CD14-positive monocyte (primary cell): ENCODE measurements around the gene EREG. TPM values are rescaled to one million over a fixed set of nuclear protein-coding genes. Genes with fewer than 3 reads are reported as not detected.
A peak's percentile ranks its signal among the peaks of the same experiment; 100 is the strongest.

Experiments used
- DNase-seq, 3 donors: peaks; one replicate each; pipeline ENCODE4 v3.0.0-alpha.2; 2011 to 2022
- H2AFZ ChIP-seq: 2 replicates; pipeline ENCODE4 v1.6.0; 2012; ENCODE audit warnings: mild to moderate bottlenecking, low read depth, low read length, inconsistent platforms; ENCODE audit not compliant: insufficient read depth, poor library complexity, severe bottlenecking
- H3K27ac ChIP-seq, 2 donors: 1 replicate in 1 of 2; 2 replicates in 1 of 2; pipeline ENCODE4 v1.5.1; 2012 to 2013; ENCODE audit warnings: low read length in 2 of 2, control low read depth in 1 of 2, inconsistent platforms in 1 of 2, low read depth in 1 of 2, mild to moderate bottlenecking in 1 of 2
- H3K27me3 ChIP-seq, 2 donors: one replicate each; pipeline versions ENCODE4 v1.6.0 to v1.6.1; 2011 to 2013; ENCODE audit warnings: low read length in 2 of 2; ENCODE audit not compliant: control insufficient read depth in 2 of 2, insufficient read depth in 2 of 2
- H3K36me3 ChIP-seq, 2 donors: replicated peaks in 1 of 2; 1 replicate in 1 of 2; 2 replicates in 1 of 2; pipeline versions ENCODE4 v1.5.1 to v1.6.1; 2012 to 2013; ENCODE audit warnings: low read length in 2 of 2, control low read depth in 1 of 2, inconsistent platforms in 1 of 2, mild to moderate bottlenecking in 1 of 2; ENCODE audit not compliant: insufficient read depth in 2 of 2, control insufficient read depth in 1 of 2
- H3K4me1 ChIP-seq, 2 donors: 1 replicate in 1 of 2; 2 replicates in 1 of 2; pipeline versions ENCODE4 v1.5.1 to v1.6.1; 2012 to 2013; ENCODE audit warnings: low read length in 2 of 2, control low read depth in 1 of 2, inconsistent platforms in 1 of 2, mild to moderate bottlenecking in 1 of 2, moderate library complexity in 1 of 2; ENCODE audit not compliant: insufficient read depth in 2 of 2, control insufficient read depth in 1 of 2
- H3K4me2 ChIP-seq: replicated peaks from 2 replicates; pipeline ENCODE3; 2012; ENCODE audit warnings: low read length, moderate library complexity, mild to moderate bottlenecking; ENCODE audit not compliant: poor library complexity, severe bottlenecking; ENCODE audit errors: extremely low read depth
- H3K4me3 ChIP-seq, 3 experiments: fragments of 200-600 bp in 1 of 3; sonication (generic) in 1 of 3; replicated peaks in 1 of 3; 1 replicate in 2 of 3; 2 replicates in 1 of 3; pipeline ENCODE4 v1.5.1; 2011 to 2013; ENCODE audit warnings: low read length in 3 of 3, mild to moderate bottlenecking in 3 of 3, control low read depth in 2 of 3, low read depth in 2 of 3, inconsistent platforms in 1 of 3, moderate library complexity in 1 of 3
- H3K79me2 ChIP-seq: 2 replicates; pipeline ENCODE4 v1.6.0; 2012; ENCODE audit warnings: mild to moderate bottlenecking, control low read depth, inconsistent platforms, low read length, moderate library complexity; ENCODE audit not compliant: insufficient read depth
- H3K9ac ChIP-seq: 2 replicates; pipeline ENCODE4 v1.6.0; 2017; ENCODE audit warnings: low read length, mild to moderate bottlenecking; ENCODE audit not compliant: insufficient read depth, poor library complexity, severe bottlenecking
- H3K9me3 ChIP-seq, 2 donors: replicated peaks in 1 of 2; 1 replicate in 1 of 2; 2 replicates in 1 of 2; pipeline versions ENCODE4 v1.5.1 to v1.6.1; 2012 to 2013; ENCODE audit warnings: low read length in 2 of 2, control low read depth in 1 of 2; ENCODE audit not compliant: control insufficient read depth in 1 of 2, insufficient read depth in 1 of 2
- H4K20me1 ChIP-seq: 2 replicates; pipeline ENCODE4 v1.6.0; 2012; ENCODE audit warnings: mild to moderate bottlenecking, low read length, control low read depth, moderate library complexity; ENCODE audit not compliant: insufficient read depth
- H3K27ac Mint-ChIP-seq, 7 donors: one replicate each; pipeline ENCODE4 v1.8.0; 2020; ENCODE audit warnings: mild to moderate bottlenecking in 7 of 7, mixed read lengths in 7 of 7, moderate library complexity in 6 of 7, inconsistent platforms in 2 of 7
- H3K27me3 Mint-ChIP-seq, 3 donors: one replicate each; pipeline ENCODE4 v1.8.0; 2021 to 2022; ENCODE audit warnings: low read depth in 3 of 3, mild to moderate bottlenecking in 3 of 3, mixed read lengths in 3 of 3, moderate library complexity in 3 of 3, inconsistent platforms in 1 of 3
- H3K36me3 Mint-ChIP-seq, 2 donors: one replicate each; pipeline ENCODE4 v1.8.0; 2020; ENCODE audit warnings: mixed read lengths in 2 of 2, inconsistent platforms in 1 of 2, mild to moderate bottlenecking in 1 of 2
- H3K4me1 Mint-ChIP-seq: one replicate; pipeline ENCODE4 v1.8.0; 2020; ENCODE audit warnings: mild to moderate bottlenecking, mixed read lengths
- H3K4me3 Mint-ChIP-seq, 2 donors: one replicate each; pipeline ENCODE4 v1.8.0; 2020; ENCODE audit warnings: mild to moderate bottlenecking in 2 of 2, mixed read lengths in 2 of 2, moderate library complexity in 1 of 2
- H3K9me3 Mint-ChIP-seq, 7 donors: one replicate each; pipeline ENCODE4 v1.8.0; 2020 to 2022; ENCODE audit warnings: mixed read lengths in 7 of 7, mild to moderate bottlenecking in 6 of 7, moderate library complexity in 6 of 7, inconsistent platforms in 2 of 7
- CTCF ChIP-seq: fragments of 200-600 bp; IDR thresholded peaks from one replicate; pipeline ENCODE4 v1.8.0; 2022; ENCODE audit warnings: antibody characterized with exemption, mild to moderate bottlenecking
- WGBS: methylation state at CpG from one replicate; pipeline ENCODE4 v1.1.5; 2013; ENCODE audit warnings: missing lambda C conversion rate; ENCODE audit not compliant: insufficient coverage; 5-methylcytosine and 5-hydroxymethylcytosine counted together
- intact Hi-C, 2 donors: fragments of 100-400 bp; cut with micrococcal nuclease; formaldehyde crosslinking; loops; one replicate each; pipeline versions ENCODE4 v1.15.0 to v1.15.1; 2023
- polyA plus RNA-seq, 3 donors: library from polyadenylated mRNA; depleted of rRNA in 1 of 3; unstranded in 2 of 3; stranded (reverse) in 1 of 3; fragments of 300-500 nt in 2 of 3; fragments of >200 nt in 1 of 3; fragmentation: Illumina TruSeq in 2 of 3; gene quantifications; 1 replicate in 2 of 3; 2 replicates in 1 of 3; pipeline ENCODE4 v1.2.3, GENCODE V29; 2012 to 2021

EREG gene
- polyA plus RNA-seq, 3 donors: 2.7 to 17.2 (median 8.2) TPM

- intact Hi-C loops: loop anchor here in 1 of 2 donors (10.0 kb wide), 1 partner anchor 123 kb away; no protein-coding TSS in a partner anchor
- H3K9ac ChIP-seq: no peak overlapping the region
- Mint-ChIP-seq H3K27ac (no peak overlapping the region), H3K9me3 (no peaks in the 10 kb centered on the region), H3K36me3 (no peaks in the 10 kb centered on the region), H3K4me1 (peaks cover 22% of the 10 kb centered on the region), H3K4me3 (no peak overlapping the region), H3K27me3 (peaks cover 0 to 2% (median 0%) of the 10 kb centered on the region in 3 donors)
- peaks cover 4 to 8% of the 10 kb centered on the region in 2 donors for H3K4me1 ChIP-seq
- TF ChIP-seq CTCF: no peak
- H3K4me3 ChIP-seq: no peak overlapping the region
- no CpG with 5 or more reads among the region's 2 CpGs for WGBS
- H3K36me3 ChIP-seq: no peaks in the 10 kb centered on the region
- no peak overlapping the region for H3K27ac ChIP-seq
- no peaks in the 10 kb centered on the region for H4K20me1 ChIP-seq
- no peaks in the 10 kb centered on the region for H3K79me2 ChIP-seq
- no peak for DNase-seq
- no peaks in the 10 kb centered on the region for H3K9me3 ChIP-seq
- no peak overlapping the region for H2AFZ ChIP-seq
- H3K27me3 ChIP-seq: no peaks in the 10 kb centered on the region
- H3K4me2 ChIP-seq: no peak overlapping the region
Measured at GRCh38 chr4:74318276-74318675, 46.7 kb upstream of the EREG start.

- Histone ChIP-seq H3K27me3 (no peaks in the 10 kb centered on the region), H3K4me1 (peaks cover 4 to 8% of the 10 kb centered on the region in 2 donors), H3K79me2 (no peaks in the 10 kb centered on the region), H3K9me3 (no peaks in the 10 kb centered on the region), H3K4me3 (no peak overlapping the region), H3K9ac (no peak overlapping the region), H4K20me1 (no peaks in the 10 kb centered on the region), H3K4me2 (no peak overlapping the region), H2AFZ (no peak overlapping the region), H3K27ac (no peak overlapping the region), H3K36me3 (no peaks in the 10 kb centered on the region)
- Mint-ChIP-seq H3K9me3 (no peaks in the 10 kb centered on the region), H3K36me3 (no peaks in the 10 kb centered on the region), H3K4me3 (no peak overlapping the region), H3K4me1 (peaks cover 26% of the 10 kb centered on the region), H3K27me3 (peaks cover 0 to 2% (median 0%) of the 10 kb centered on the region in 3 donors), H3K27ac (peak overlapping the region in 2 of 7 donors; percentile 52 to 60)
- TF ChIP-seq CTCF: no peak
- intact Hi-C loops: loop anchor here in 1 of 2 donors (10.0 kb wide), 1 partner anchor 125 kb away; no protein-coding TSS in a partner anchor
- no CpG with 5 or more reads among the region's 6 CpGs for WGBS
- DNase-seq: no peak
Measured at GRCh38 chr4:74319470-74319869, 45.5 kb upstream of the EREG start.
